Fibroblast of lung (primary cell): ENCODE results near the gene ECE2. TPM values are rescaled to one million over a fixed set of nuclear protein-coding genes. Genes with fewer than 3 reads are reported as not detected.

ENCODE experiments used
- DNase-seq, 2 donors: peaks; one replicate each; pipeline versions ENCODE4 v3.0.0 to v3.0.0-alpha.2; 2010; ENCODE audit warnings: low read depth in 2 of 2
- H2AFZ ChIP-seq: 2 replicates; pipeline ENCODE4 v1.5.1; 2012; ENCODE audit warnings: low read length, control low read depth, inconsistent platforms
- H3K27ac ChIP-seq: 2 replicates; pipeline ENCODE4 v1.5.1; 2011; ENCODE audit warnings: low read length, control low read depth; ENCODE audit not compliant: insufficient read depth
- H3K27me3 ChIP-seq: 2 replicates; pipeline ENCODE4 v1.5.1; 2011; ENCODE audit warnings: mild to moderate bottlenecking, low read length; ENCODE audit not compliant: control insufficient read depth, insufficient read depth
- H3K36me3 ChIP-seq: 2 replicates; pipeline ENCODE4 v1.5.1; 2011; ENCODE audit warnings: low read length; ENCODE audit not compliant: control insufficient read depth, insufficient read depth
- H3K4me1 ChIP-seq: 2 replicates; pipeline ENCODE4 v1.5.1; 2011; ENCODE audit warnings: low read length; ENCODE audit not compliant: control insufficient read depth, insufficient read depth; ENCODE audit errors: extremely low read depth
- H3K4me2 ChIP-seq: 2 replicates; pipeline ENCODE4 v1.5.1; 2011; ENCODE audit warnings: low read length, control low read depth; ENCODE audit not compliant: insufficient read depth; ENCODE audit errors: extremely low read depth
- H3K4me3 ChIP-seq, 4 experiments: fragments of 200-600 bp in 1 of 4; sonication (generic) in 1 of 4; replicated peaks in 1 of 4; 2 replicates each; pipeline ENCODE4 v1.5.1; 2011 to 2016; ENCODE audit warnings: low read length in 4 of 4, low read depth in 3 of 4, mild to moderate bottlenecking in 3 of 4, control low read depth in 2 of 4, inconsistent platforms in 1 of 4, mixed read lengths in 1 of 4; ENCODE audit not compliant: insufficient read depth in 1 of 4; ENCODE audit errors: control extremely low read depth in 1 of 4
- H3K79me2 ChIP-seq: 2 replicates; pipeline ENCODE4 v1.5.1; 2012; ENCODE audit warnings: mild to moderate bottlenecking, low read length, inconsistent platforms; ENCODE audit not compliant: control insufficient read depth, insufficient read depth
- H3K9ac ChIP-seq: 2 replicates; pipeline ENCODE4 v1.5.1; 2011; ENCODE audit warnings: mild to moderate bottlenecking, low read length, control low read depth; ENCODE audit not compliant: insufficient read depth
- H3K9me3 ChIP-seq: 2 replicates; pipeline ENCODE4 v1.5.1; 2012; ENCODE audit warnings: low read depth, low read length; ENCODE audit not compliant: control insufficient read depth, insufficient read depth
- H4K20me1 ChIP-seq: 2 replicates; pipeline ENCODE4 v1.5.1; 2011; ENCODE audit warnings: low read length; ENCODE audit not compliant: control insufficient read depth, insufficient read depth; ENCODE audit errors: extremely low read depth
- EZH2 ChIP-seq: IDR thresholded peaks from 2 replicates; pipeline ENCODE4 v1.5.1; 2012; ENCODE audit warnings: low read length, control low read depth, mild to moderate bottlenecking; ENCODE audit errors: missing control alignments
- polyA plus RNA-seq, 2 donors: library from polyadenylated mRNA; depleted of rRNA in 1 of 2; stranded (reverse) in 1 of 2; unstranded in 1 of 2; fragments of >200 nt; gene quantifications; 2 replicates each; pipeline ENCODE4 v1.2.1, GENCODE V29; 2011 to 2012; ENCODE audit warnings: missing spikeins in 1 of 2
- total RNA-seq: library from RNA; depleted of rRNA; stranded (reverse); fragments of >200 nt; gene quantifications from 2 replicates; pipeline ENCODE4 v1.2.1, GENCODE V29; 2014
- TF ChIP-seq, protein P1 (sequence below), 2 donors: IDR thresholded peaks in 1 of 2; conservative IDR thresholded peaks in 1 of 2; 1 replicate in 1 of 2; 2 replicates in 1 of 2; pipeline ENCODE4 v1.5.1; 2011 to 2012; ENCODE audit warnings: low read length in 2 of 2, control low read depth in 1 of 2, inconsistent platforms in 1 of 2, low read depth in 1 of 2, mild to moderate bottlenecking in 1 of 2

ECE2 gene
- total and polyA plus RNA-seq, 2 donors (not counting 1 experiment from before 2014, with no cell fraction given): not detected

DNA sequence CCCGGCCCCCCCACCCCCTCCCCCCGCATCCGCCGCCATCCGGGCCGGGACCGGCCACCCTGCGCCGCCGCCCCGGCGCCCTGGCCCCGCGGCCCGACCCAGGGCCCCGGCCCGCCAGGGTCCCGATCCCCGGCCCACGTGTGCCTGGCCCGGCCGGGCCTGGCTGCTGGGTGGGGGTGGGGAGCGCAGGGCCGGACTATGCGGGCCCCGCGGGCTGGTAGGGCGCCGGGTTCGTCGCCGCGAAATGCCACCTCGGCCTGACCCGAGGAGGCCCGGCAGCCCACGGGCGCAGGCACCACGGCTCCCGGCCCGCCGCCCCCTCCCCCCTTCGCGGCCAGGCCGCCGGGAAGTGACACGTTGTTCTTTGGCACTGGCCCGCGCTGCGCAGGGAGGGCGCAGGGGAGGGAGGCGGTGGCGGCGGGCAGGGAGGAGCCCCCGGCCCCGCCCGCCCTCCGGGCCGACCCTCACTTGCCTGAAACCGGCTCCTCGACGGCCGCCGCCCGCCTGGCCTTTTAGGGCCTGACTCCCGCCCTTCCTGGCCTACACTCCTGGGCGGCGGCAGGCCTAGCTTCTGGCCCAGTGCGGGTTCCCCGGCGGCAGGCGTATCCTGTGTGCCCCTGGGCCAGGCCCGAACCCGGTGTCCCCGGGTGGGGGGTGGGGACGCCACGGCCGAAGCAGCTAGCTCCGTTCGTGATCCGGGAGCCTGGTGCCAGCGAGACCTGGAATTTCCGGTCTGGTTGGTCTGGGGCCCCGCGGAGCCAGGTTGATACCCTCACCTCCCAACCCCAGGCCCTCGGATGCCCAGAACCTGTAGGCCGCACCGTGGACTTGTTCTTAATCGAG is 39.1 kb downstream of the ECE2 start:
- Histone ChIP-seq H4K20me1 (peaks cover 4% of the 10 kb centered on the region), H3K9me3 (no peaks in the 10 kb centered on the region), H3K36me3 (peaks cover 11% of the 10 kb centered on the region), H2AFZ (no peak overlapping the region), H3K79me2 (peaks cover 53% of the 10 kb centered on the region), H3K4me3 (peak overlapping the region; percentile 90 to 98 (median 95)), H3K27me3 (no peaks in the 10 kb centered on the region), H3K4me1 (peaks cover 15% of the 10 kb centered on the region), H3K4me2 (peak overlapping the region; percentile 95), H3K27ac (peak overlapping the region; percentile 95), H3K9ac (peak overlapping the region; percentile 94)
- peak; percentile 77 to 84 for DNase-seq
- TF ChIP-seq EZH2: no peak
- TF ChIP-seq, protein P1, sequence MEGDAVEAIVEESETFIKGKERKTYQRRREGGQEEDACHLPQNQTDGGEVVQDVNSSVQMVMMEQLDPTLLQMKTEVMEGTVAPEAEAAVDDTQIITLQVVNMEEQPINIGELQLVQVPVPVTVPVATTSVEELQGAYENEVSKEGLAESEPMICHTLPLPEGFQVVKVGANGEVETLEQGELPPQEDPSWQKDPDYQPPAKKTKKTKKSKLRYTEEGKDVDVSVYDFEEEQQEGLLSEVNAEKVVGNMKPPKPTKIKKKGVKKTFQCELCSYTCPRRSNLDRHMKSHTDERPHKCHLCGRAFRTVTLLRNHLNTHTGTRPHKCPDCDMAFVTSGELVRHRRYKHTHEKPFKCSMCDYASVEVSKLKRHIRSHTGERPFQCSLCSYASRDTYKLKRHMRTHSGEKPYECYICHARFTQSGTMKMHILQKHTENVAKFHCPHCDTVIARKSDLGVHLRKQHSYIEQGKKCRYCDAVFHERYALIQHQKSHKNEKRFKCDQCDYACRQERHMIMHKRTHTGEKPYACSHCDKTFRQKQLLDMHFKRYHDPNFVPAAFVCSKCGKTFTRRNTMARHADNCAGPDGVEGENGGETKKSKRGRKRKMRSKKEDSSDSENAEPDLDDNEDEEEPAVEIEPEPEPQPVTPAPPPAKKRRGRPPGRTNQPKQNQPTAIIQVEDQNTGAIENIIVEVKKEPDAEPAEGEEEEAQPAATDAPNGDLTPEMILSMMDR (conservative IDR thresholded peaks at IDR 0.05 in 1 of 2, IDR thresholded peaks at IDR 0.05 in 1 of 2; ENCODE audit: low read depth in 1 of 2, low read length in 2 of 2): no peak

GRCh38 chr3:184315543-184315867 is 39.7 kb downstream of the ECE2 start:
- Histone ChIP-seq H3K9me3 (no peaks in the 10 kb centered on the region), H4K20me1 (peaks cover 4% of the 10 kb centered on the region), H3K36me3 (peaks cover 14% of the 10 kb centered on the region), H3K79me2 (peaks cover 58% of the 10 kb centered on the region), H3K4me1 (peaks cover 20% of the 10 kb centered on the region), H3K4me2 (peak overlapping the region; percentile 95), H3K4me3 (peak overlapping the region; percentile 90 to 98 (median 95)), H3K27ac (peak overlapping the region; percentile 95), H3K9ac (peak overlapping the region; percentile 94), H2AFZ (no peak overlapping the region), H3K27me3 (no peaks in the 10 kb centered on the region)
- no peak for DNase-seq
- TF ChIP-seq EZH2: no peak
- TF ChIP-seq, protein P1 (conservative IDR thresholded peaks at IDR 0.05 in 1 of 2, IDR thresholded peaks at IDR 0.05 in 1 of 2; ENCODE audit: low read depth in 1 of 2, low read length in 2 of 2): no peak

DNA sequence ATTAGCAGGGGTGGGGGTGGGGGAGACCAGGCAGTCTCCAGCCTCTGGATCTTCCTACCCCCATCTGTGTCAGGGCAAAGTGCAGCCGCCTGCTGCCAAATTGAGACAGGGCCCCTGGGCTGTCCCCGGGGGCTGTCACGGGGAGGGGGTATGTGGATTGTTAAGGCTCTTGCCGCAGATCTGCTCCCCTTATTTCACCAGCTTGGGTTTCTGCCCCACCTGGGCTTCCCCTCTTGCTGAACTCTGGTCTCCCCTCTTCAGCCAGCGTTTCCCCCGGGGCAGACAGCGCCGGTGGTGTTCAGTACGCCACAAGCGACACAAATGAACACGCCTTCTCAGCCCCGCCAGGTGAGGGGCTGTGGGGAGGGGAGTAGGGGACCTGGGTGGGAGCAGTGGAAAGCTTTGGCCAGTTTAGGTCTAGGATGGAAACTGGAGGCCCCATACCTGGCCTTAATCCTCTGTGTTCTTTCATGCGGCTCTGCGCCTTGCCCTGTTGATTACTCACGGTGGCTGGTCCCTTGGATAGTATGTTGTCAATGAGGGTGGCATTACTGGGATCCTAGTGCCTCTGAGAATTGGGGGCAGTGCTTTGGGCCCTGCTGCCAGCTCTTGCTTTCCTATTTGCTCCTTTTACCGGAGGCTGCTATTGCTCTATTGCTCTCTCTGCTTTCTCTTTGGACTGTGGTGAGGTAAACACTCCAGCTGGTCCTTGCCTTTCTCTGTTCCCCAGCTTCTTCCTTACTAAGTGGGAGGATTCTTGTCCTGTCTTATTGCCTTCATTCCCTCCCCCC is 40.2 kb downstream of the ECE2 start:
- Histone ChIP-seq H3K79me2 (peaks cover 63% of the 10 kb centered on the region), H3K36me3 (peaks cover 20% of the 10 kb centered on the region), H2AFZ (no peak overlapping the region), H3K4me3 (peak overlapping the region; percentile 90 to 98 (median 95)), H3K27ac (peak overlapping the region; percentile 95), H3K4me2 (peak overlapping the region; percentile 95), H3K27me3 (no peaks in the 10 kb centered on the region), H3K9me3 (no peaks in the 10 kb centered on the region), H3K4me1 (peaks cover 20% of the 10 kb centered on the region), H4K20me1 (peaks cover 4% of the 10 kb centered on the region), H3K9ac (peak overlapping the region; percentile 94)
- TF ChIP-seq, protein P1 (conservative IDR thresholded peaks at IDR 0.05 in 1 of 2, IDR thresholded peaks at IDR 0.05 in 1 of 2; ENCODE audit: low read depth in 1 of 2, low read length in 2 of 2): no peak
- TF ChIP-seq EZH2: no peak
- peak in 1 of 2 donors; percentile 23 for DNase-seq
